Keratinocyte (primary cell): ENCODE data around the gene MS4A13.

Experiments used
- CTCF ChIP-seq, 3 experiments: IDR thresholded peaks in 1 of 3; conservative IDR thresholded peaks in 1 of 3; optimal IDR thresholded peaks in 1 of 3; 2 replicates in 2 of 3; 3 replicates in 1 of 3; pipeline versions ENCODE3 to v1.5.1; 2011; ENCODE audit warnings: low read length in 3 of 3, mild to moderate bottlenecking in 3 of 3, moderate library complexity in 2 of 3, control low read depth in 1 of 3, inconsistent platforms in 1 of 3; ENCODE audit not compliant: insufficient read depth in 2 of 3; ENCODE audit errors: extremely low read depth in 1 of 3
- EZH2 ChIP-seq: IDR thresholded peaks from one replicate; pipeline ENCODE4 v1.6.1; 2012; ENCODE audit warnings: inconsistent platforms, mild to moderate bottlenecking, low read length, moderate library complexity

DNA sequence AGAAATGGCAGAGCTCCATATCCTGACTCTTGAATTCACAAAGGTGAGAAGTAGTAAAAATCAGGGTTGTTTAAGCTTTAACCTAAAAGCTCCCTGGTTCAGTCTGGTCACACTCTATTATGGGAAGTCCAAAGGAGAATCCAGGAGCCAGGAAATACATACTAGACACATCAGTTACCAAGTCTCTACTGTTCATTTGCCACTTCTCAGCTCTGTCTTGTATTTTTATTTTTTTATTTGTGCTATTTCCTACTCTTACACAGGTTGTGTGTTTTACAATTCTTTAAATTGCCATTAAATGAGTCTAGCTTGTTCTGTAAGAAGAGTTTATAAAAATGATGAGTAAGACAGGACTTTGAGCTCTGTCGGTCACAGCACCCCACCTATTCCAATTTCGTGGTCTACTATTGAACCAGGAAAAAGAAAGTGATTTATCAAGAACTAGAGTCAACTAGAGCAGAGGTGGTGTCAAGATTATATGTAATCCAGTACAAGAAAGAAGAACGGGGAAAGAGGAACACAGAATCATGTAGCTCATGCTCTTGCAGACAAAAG is 12.9 kb upstream of the MS4A13 start:
- TF ChIP-seq CTCF (optimal IDR thresholded peaks at IDR 0.05 in 1 of 3, IDR thresholded peaks at IDR 0.05 in 1 of 3, conservative IDR thresholded peaks at IDR 0.05 in 1 of 3; ENCODE audit: extremely low read depth in 1 of 3, insufficient read depth in 2 of 3, low read length in 3 of 3) (no peak), EZH2 (no peak)
